IPS-NIHi7 (cell line): ENCODE measurements around the gene AFG1L.
A peak's percentile ranks its signal among the peaks of the same experiment; 100 is the strongest.
"Not testable (repeated sequence)": the region's sequence is repeated elsewhere in the genome, so short reads cannot be mapped to it uniquely, and the experiment has no call there.

ENCODE experiments used
- DNase-seq: peaks from one replicate; pipeline ENCODE4 v3.0.0; 2012; ENCODE audit warnings: mixed read lengths; ENCODE audit errors: extremely low spot score

AFG1L gene

GRCh38 chr6:108518714-108519576 lies 224.1 kb downstream of the AFG1L start:
- DNase-seq: peak; percentile 61

DNA sequence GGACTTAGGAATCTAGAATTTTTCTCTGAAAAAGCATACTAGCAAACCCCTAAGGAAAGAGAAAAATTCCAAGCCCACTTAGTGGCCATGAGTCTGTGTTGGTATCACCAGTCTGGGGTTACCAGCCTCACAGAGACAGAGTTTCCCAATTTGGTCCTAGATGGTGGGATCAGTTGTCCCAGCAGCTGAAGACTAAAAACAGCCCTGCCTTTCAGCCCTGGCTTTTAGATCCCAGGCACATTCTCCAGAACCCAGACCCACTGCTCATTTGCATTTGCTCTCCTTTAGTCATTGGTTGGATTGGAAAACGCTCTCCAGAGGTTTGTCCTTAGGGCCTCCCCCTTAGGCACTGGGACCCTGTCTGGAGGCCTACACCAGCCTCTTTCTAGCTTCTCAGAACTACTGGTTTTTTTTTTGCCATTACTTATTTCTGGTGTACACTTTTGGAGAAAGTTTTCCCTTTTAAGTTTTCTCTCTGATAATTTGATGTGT lies 226.8 kb downstream of the AFG1L start:
- no peak for DNase-seq

GRCh38 chr6:108523697-108524096 lies 228.8 kb downstream of the AFG1L start:
- no peak for DNase-seq

DNA sequence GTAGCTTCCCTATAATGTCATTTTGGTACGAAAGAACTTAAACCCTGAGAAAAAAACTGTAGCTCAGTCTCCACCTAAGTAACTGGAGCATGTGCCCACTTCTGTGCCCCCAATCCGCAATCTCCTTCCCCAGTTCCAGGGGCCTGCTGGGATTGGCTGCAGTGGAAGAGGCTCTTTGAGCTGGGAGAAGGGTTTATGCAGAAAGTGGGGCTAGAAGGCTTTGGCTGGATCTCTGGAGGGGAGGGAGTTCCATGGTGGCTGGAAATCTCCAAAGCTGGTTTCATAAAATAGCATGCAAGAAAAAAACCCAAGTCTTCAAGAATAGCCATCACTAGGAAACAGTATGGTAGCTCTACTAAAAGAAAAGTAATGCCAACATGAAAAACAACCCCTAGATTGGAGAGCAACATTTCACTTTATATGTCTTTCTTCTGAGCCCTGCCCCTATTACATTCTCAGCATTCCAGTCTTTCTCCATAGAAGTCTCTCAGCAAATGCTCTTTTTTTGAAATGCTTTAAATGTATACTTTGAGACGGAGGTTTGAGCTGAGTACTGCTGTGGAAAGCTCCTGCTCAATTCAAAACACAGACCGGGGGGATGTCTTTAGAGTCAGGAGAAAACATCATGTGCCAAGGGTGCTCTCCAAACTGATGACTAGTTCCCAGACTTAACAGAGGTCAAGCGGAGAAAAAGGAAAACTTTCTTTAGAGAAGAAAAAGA lies 229.8 kb downstream of the AFG1L start:
- no peak for DNase-seq

GRCh38 chr6:108526739-108527174 lies 231.9 kb downstream of the AFG1L start:
- peak; percentile 54 for DNase-seq

- DNase-seq: no peak
Observed at GRCh38 chr6:108528878-108529277, 234.0 kb downstream of the AFG1L start.

GRCh38 chr6:108531332-108531731 lies 236.5 kb downstream of the AFG1L start:
- no peak for DNase-seq

DNA sequence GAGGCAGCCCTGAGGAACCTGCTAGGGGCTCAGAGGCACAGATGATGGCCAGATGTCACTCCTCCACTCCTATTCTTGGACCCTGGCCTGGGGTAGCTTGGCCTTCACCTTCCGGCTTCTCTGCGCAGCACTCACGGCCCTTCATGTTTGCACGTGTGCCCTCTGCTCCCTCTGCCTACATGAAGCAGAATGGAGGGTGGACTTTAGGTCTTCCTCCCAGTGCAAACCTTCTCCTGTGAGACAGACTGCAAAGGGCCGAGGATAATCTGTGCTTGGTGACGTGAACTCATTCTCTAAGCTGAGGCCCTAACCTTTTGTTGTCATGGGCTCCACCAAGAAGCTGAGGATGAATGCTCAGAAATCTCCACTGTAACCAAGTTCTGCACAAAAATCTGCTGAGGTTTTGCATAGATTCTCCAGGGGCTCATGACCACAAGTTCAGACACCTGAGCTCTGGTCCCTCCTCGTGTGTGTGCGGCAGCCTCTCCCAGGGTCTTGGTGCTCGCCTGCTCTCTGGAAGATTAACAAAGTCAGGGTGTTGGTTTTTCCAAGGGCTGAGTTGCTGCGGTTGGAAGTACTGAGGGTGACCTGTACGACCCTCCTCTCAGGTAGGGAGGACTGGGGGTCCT lies 240.4 kb downstream of the AFG1L start:
- DNase-seq: no peak

DNA sequence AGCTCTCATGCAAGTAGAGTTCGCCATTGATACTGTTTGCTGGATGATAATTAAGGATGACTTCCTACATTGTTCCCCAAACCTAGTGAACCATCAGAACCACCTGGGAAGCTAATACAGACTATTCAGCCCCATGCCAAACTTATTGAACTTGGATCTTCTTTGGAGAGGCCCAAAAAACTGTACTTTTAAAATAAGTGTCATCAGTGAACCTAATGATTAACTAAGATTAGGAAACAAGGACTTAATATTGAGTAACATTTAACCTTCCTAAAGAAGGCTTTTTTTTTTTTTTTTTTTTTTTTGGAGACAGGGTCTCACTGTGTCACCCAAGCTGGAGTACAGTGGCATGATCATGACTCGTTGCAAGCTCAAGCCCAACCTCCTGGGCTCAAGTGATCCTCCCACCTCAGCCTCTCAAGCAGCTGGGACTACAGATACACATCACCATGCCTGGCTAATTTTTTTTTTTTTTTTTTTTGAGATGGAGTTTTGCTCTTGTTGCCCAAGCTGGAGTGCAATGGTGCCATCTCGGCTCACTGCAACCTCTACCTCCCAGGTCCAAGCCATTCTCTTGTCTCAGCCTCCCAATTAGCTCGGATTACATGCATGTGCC lies 241.2 kb downstream of the AFG1L start:
- DNase-seq: not testable (repeated sequence)

DNA sequence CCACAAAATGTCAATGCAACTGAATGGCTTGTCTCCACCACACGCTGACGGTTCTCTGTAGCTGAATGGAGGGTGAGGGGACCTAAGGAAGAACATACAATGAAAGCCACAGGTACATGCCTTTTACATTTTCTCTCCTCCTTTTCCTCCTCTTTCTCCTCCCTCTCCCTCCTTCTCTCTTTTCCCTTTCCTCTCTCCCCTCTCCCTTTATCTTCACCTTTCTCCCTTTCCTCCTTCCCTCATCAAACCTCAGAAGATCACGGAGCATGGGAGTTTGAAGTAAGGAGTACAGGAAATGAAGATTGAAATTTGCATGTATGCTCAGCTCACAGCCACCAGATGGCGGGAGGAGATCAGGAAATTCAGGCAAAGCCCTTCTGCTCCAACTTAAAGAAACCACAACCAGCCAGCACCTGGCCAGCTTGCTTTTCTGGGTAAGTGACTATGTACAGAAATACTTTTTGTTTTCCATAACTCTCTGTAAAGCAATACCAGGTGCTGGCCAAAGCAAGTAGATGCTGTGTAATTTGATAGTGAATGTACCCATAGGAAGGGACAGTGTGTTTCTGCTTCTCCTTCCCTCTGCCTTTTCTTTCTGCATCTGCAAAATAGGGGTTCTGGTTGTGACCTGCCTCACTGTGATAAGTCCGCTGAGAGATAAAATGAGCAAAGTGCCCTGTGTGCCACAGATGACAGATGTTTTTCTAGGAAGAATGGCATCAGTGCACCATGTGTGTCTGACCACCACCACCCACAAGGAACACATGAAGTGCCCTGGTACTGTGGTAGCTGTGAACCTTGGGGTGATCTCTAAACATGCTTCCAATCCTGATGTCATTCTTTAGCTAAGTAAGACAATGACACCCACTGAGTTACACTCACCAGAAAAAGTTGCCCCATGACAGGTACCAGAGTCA lies 247.2 kb downstream of the AFG1L start:
- peak; percentile 74 for DNase-seq

DNA sequence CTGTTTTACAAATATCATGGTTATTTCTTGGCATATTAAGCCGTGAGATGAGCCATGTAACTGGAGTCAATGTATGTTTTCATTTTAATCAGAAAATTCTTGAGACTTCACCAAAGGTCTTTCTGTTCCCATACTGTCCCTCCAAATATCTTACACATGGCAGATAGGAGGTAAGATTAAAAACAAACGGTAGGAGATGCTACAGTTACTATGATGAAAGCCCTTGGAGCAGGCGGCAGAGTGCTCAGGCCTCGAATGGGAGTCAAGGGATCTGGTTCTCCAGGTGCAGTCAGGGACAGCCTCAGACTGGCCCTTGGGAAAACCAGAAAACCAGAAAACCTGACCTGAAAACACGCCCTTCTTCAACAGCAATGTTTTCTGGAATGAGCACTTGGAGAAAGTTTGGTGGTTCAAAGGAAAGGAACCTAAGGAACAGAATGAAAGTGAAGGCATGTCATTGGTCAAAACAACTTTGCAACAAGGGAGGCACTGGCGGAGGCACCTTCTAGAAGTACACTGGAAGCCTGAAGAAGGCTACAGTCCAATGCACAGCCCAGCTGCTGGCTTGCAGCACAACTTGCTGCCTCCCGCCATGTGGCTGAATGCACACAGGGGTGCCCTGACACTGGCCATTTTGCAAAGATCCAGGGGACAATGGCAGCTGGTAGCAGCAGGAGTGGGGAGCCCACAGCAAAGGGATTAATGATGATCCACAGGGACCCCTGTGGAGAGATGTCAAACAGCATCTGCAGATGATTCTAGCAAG lies 248.5 kb downstream of the AFG1L start:
- no peak for DNase-seq

DNA sequence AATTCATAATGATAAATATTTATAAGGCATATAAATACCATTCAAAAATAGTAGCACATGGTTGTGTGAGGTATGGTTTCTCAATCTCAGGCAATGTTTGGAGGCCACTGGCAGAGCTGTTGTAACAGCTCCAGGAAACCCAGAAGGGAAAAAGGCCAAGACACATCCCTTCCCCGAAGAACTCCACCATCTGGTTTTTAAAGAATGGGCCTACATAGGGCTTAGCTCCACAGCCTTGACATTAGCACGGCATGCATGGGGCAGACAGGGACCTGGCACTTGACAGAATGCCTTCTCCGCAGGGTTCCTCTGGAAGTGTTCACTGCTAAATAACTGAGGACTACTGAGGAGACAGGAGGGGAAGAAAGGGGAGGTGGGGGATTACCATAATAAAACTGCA lies 249.8 kb downstream of the AFG1L start:
- no peak for DNase-seq

- DNase-seq: no peak
Observed at GRCh38 chr6:108546079-108547049, 251.5 kb downstream of the AFG1L start.

DNA sequence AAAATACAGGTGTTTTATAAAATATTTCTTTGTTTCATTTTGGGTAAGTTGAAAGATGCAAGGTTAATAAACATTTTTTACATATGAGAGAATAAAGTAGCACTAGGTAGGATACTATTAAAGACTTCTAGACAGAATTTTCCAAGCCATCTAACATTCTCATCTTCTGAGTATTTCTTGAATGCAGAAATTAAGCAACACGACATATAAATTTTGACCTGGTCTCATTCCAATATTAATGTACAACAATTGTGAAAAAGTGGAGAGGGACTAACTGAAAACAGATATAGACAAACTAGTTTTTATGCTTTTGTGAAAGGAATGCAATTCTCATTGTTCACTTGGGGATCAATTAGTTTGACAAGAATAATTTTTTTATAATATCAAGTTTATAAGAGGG lies 254.4 kb downstream of the AFG1L start:
- DNase-seq: no peak

- no peak for DNase-seq
Observed at GRCh38 chr6:108549741-108550140, 254.9 kb downstream of the AFG1L start.

DNA sequence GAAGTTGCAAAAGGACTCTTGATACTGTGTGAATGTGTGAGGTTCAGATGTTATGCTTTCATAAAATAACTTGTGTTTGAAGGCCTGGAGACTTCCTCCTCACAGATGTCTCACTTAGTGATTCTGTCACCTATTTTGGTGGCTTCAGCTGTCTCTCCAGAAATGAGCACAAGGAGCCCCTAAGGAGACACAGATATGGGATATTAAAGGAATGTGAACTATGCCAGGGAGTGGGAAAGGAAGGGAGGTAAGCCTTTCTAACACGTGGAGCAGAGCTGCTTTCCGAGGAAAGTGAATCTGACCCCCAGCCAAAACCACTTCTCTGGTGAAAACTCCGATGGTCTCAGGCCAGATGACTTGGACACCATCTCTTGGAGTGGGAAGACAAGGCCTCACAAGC lies 255.4 kb downstream of the AFG1L start:
- no peak for DNase-seq

DNA sequence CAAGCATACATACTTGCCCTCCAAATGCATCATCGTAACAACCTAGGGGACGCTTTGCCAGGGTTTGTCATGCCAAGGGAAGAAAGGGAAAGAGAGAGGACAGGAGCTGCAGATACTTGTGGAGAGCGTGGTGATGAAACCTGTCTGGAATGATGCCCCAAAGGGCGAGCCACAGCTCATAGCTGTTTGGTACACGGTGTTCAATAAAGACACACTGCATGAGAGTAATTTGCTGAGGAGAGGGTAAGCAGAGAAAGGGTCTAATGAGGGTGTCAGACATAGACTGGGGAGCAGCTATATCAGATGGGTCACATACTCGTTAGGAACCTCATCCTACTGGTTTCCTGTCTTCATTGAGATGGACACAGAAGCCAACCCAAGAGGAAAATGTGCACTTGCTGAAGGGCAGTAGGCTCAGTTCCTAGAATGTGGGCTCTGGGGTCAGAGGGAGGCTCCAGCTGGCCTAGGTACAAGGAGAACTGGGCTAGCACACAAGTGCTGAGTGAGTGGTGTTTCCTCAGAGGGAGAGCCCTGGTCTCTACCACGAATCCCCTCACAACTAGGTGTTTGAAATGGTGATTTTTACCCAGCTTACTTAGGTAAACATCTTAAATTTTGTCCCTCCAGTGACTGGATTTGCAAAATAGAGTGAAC lies 260.7 kb downstream of the AFG1L start:
- DNase-seq: no peak

DNA sequence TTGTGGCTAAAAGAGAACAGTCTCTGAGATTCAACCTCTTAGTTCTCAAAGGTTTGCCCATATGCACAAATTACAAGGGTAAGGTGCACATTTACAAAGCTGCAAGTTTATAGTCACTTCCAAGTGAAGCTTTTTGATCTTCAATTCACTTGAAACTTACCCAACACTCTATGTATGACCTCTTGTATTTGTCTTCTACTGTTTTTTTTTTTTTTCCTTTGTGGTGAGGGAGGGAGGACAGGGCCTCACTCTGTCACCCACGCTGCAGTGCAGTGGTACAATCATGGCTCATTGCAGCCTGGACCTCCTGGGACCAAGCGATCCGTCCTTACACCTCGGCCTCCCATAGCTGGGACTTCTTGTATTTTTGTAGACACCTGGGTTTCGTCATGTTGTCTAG lies 261.4 kb downstream of the AFG1L start:
- DNase-seq: no peak
